NOMO-1 (cell line): ENCODE measurements around the gene PSMD4.
"Not testable (repeated sequence)": the region's sequence is repeated elsewhere in the genome, so short reads cannot be mapped to it uniquely, and the experiment has no call there.

ENCODE experiments used
- DNase-seq, 2 experiments: peaks; one replicate each; lab custom pipeline; 2025; ENCODE audit not compliant: unreplicated experiment in 2 of 2; lab: John Stamatoyannopoulos, UW

PSMD4 gene

GRCh38 chr1:151254217-151255213, at the start of gene PSMD4:
TSS of gene PSMD4 (plus strand) at chr1:151254734. CDS start at chr1:151254783, 49 bp downstream.
- peak; percentile 97 to 98 for DNase-seq

- DNase-seq, result not testable (repeated sequence)
These were observed 49.1 kb upstream of the PSMD4 start for GRCh38 chr1:151205381-151205965.

GRCh38 chr1:151210830-151211229, 43.7 kb upstream of the PSMD4 start:
- DNase-seq, result no peak

- no peak for DNase-seq
These were observed 42.4 kb upstream of the PSMD4 start for GRCh38 chr1:151211972-151212705.

- no peak for DNase-seq
These were observed 41.0 kb upstream of the PSMD4 start for GRCh38 chr1:151213560-151213959.

GRCh38 chr1:151221616-151222015, 32.9 kb upstream of the PSMD4 start:
- no peak for DNase-seq

GRCh38 chr1:151222130-151222529, 32.4 kb upstream of the PSMD4 start:
- DNase-seq, result no peak

GRCh38 chr1:151235235-151235634, 19.3 kb upstream of the PSMD4 start:
- DNase-seq, result no peak

- DNase-seq, result peak; percentile 20 to 69
These were observed 16.7 kb upstream of the PSMD4 start for GRCh38 chr1:151237678-151238466.

GRCh38 chr1:151238467-151238739, 16.1 kb upstream of the PSMD4 start:
- DNase-seq, result no peak

- no peak for DNase-seq
These were observed 12.1 kb upstream of the PSMD4 start for GRCh38 chr1:151242442-151242841.

GRCh38 chr1:151243683-151244216, 10.8 kb upstream of the PSMD4 start:
- no peak for DNase-seq

- no peak for DNase-seq
These were observed 7.7 kb upstream of the PSMD4 start for GRCh38 chr1:151246786-151247185.

GRCh38 chr1:151251656-151252470, 2.7 kb upstream of the PSMD4 start:
- peak; percentile 17 to 83 for DNase-seq

- DNase-seq, result no peak
These were observed 847 bp downstream of the PSMD4 start for GRCh38 chr1:151255381-151255780.

GRCh38 chr1:151259351-151259750, 4.8 kb downstream of the PSMD4 start:
- DNase-seq, result no peak

- no peak for DNase-seq
These were observed 11.1 kb downstream of the PSMD4 start for GRCh38 chr1:151265446-151266236.

GRCh38 chr1:151266315-151266714, 11.8 kb downstream of the PSMD4 start:
- no peak for DNase-seq

GRCh38 chr1:151266821-151267220, 12.3 kb downstream of the PSMD4 start:
- DNase-seq, result no peak
